Small intestine (tissue), 7 donors: ENCODE measurements around the gene KDM4B. TPM values are rescaled to one million over a fixed set of nuclear protein-coding genes. Genes with fewer than 3 reads are reported as not detected.

Source experiments
- DNase-seq, 2 donors: peaks; one replicate each; pipeline versions ENCODE4 v3.0.0 to v3.0.0-alpha.2; 2013
- FAIRE-seq: peaks from 2 replicates; lab custom pipeline; 2012; peaks lifted over from hg19 to GRCh38; lab: Jason Lieb, UNC
- H3K27ac ChIP-seq, 3 donors: one replicate each; pipeline ENCODE4 v1.5.1; 2013; ENCODE audit warnings: low read length in 2 of 3, mild to moderate bottlenecking in 2 of 3, control low read depth in 1 of 3, inconsistent platforms in 1 of 3, low read depth in 1 of 3, moderate library complexity in 1 of 3
- H3K27me3 ChIP-seq, 3 donors: one replicate each; pipeline ENCODE4 v1.6.1; 2013; ENCODE audit warnings: low read length in 3 of 3, inconsistent platforms in 1 of 3; ENCODE audit not compliant: control insufficient read depth in 3 of 3, insufficient read depth in 3 of 3
- H3K36me3 ChIP-seq, 3 donors: one replicate each; pipeline ENCODE4 v1.6.1; 2013; ENCODE audit warnings: low read length in 3 of 3, inconsistent platforms in 1 of 3, low read depth in 1 of 3, mild to moderate bottlenecking in 1 of 3, moderate library complexity in 1 of 3; ENCODE audit not compliant: control insufficient read depth in 3 of 3, insufficient read depth in 2 of 3
- H3K4me1 ChIP-seq, 3 donors: one replicate each; pipeline ENCODE4 v1.6.1; 2013; ENCODE audit warnings: low read length in 2 of 3, inconsistent platforms in 1 of 3, low read depth in 1 of 3, mild to moderate bottlenecking in 1 of 3, moderate library complexity in 1 of 3; ENCODE audit not compliant: control insufficient read depth in 3 of 3, insufficient read depth in 2 of 3
- H3K4me3 ChIP-seq, 3 donors: one replicate each; pipeline ENCODE4 v1.5.1; 2013; ENCODE audit warnings: low read length in 3 of 3, control low read depth in 1 of 3, inconsistent platforms in 1 of 3, low read depth in 1 of 3, mild to moderate bottlenecking in 1 of 3, moderate library complexity in 1 of 3
- H3K9me3 ChIP-seq, 2 donors: one replicate each; pipeline ENCODE4 v1.6.1; 2013; ENCODE audit warnings: low read depth in 1 of 2, low read length in 1 of 2; ENCODE audit not compliant: control insufficient read depth in 2 of 2, insufficient read depth in 1 of 2
- WGBS, 3 donors: extraction: QIAGEN DNeasy Blood & Tissue Kit; methylation state at CpG; one replicate each; pipeline ENCODE4 v1.1.7; 2013; 5-methylcytosine and 5-hydroxymethylcytosine counted together
- polyA plus RNA-seq, 4 donors: library from polyadenylated mRNA; stranded (reverse) in 3 of 4; unstranded in 1 of 4; fragments of 200-250 nt in 3 of 4; fragments of 120-200 nt in 1 of 4; gene quantifications; one replicate each; pipeline versions ENCODE4 v1.2.1 to v1.2.3, GENCODE V29; 2013
- donor health status: healthy with polysubstance abuse.
- donor health status: control.
- donor health status: control.
- donor health status: Bipolar disorder and iron deficiency.
- donor health status: healthy.

KDM4B gene
- polyA plus RNA-seq, 4 donors, result 8.1 to 12.0 (median 10.6) TPM

DNA sequence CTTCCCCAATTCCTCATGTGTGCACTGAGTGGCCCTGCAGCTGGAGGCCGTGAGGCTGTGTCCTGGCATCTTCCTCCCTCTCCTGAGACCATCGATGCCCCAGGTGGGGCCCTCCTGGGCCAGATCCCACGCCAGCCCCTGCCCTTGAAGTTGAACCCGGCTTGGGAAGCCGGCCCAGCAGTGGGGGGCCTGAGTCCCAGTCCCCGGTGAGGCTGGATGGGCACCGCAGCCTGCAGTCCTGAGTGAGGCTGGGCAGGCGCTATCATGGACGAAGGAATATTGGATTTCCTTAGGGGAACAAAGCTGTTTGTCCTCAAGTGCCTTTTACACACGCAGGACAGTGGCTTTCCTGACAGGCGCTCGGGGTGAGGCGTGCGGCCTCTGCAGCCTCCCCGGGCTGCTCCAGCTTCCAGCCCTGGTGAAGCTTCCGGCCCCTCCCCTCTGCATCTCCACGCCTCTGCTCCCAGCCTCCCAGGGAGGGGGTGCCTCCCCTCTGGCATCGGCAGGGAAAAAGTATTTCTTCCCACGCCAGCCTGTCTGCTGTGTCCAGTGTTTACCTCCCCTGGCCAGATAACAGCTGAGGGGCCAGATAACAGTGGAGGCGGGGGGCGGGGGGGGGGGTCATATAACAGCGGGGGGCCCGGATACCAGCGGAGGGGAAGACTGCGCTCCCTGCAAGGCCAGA is 159.5 kb downstream of the KDM4B start:
- Histone ChIP-seq H3K36me3 (peaks cover 0 to 43% (median 0%) of the 10 kb centered on the region in 3 donors), H3K4me3 (no peak overlapping the region), H3K9me3 (no peaks in the 10 kb centered on the region), H3K4me1 (peaks cover 0 to 16% (median 0%) of the 10 kb centered on the region in 3 donors), H3K27me3 (no peaks in the 10 kb centered on the region), H3K27ac (no peak overlapping the region)
- WGBS, 3 donors, result 56 to 87% (median 79%) methylated on average over 22 to 25 of the region's 25 CpGs
- no peak for FAIRE-seq
- peak in 1 of 2 donors; percentile 56 for DNase-seq

DNA sequence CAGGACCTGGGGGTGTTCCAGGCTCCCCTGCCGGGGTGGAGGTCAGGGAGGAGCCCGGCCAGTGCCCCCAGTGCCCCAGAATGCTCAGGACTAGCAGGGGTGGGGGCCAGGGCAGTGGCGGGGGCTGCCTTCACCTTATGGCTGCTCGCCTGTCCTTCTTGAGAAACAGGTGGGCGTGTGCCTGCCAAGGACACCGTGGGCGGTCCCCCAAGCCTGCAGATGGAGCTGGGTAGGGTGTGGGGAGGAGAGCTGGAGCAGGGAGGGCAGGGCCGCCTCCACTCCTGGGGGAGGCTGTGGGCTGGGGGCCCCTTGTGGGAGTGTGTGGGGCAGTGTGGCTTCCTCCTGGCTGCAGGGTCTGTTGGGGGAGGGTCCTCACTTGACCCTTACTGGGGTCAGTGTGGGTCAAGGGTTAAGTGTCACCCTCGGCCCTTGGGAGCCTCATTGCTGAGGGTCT is 160.1 kb downstream of the KDM4B start:
- Histone ChIP-seq H3K9me3 (no peaks in the 10 kb centered on the region), H3K36me3 (peaks cover 0 to 46% (median 0%) of the 10 kb centered on the region in 3 donors), H3K4me1 (peaks cover 0 to 16% (median 0%) of the 10 kb centered on the region in 3 donors), H3K4me3 (no peak overlapping the region), H3K27me3 (no peaks in the 10 kb centered on the region), H3K27ac (no peak overlapping the region)
- DNase-seq (peak in 1 of 2 donors; percentile 30), FAIRE-seq (no peak)
- 62 to 73% (median 67%) methylated on average over 7 to 9 of the region's 9 CpGs for WGBS, 3 donors

DNA sequence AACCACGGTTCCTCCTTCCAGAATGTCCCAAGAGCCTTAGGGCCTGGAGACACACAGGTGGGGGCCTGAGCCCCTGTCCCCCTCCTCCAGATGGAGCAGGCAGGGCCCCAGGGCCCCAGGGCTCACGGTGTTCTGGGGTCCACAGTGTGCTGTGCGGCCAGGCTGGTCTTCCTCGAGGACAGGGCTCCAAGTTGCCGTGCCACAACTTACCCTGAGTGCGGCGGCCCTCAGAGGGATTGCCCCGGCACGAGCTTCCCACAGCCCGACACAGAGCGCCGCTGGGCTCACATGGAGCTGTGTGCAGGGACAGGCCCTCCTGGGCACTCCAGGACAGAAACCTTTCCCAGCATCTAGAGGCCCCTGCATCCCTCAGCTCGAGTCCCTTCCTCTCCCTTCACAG is 160.8 kb downstream of the KDM4B start:
- no peak for DNase-seq
- peaks cover 0 to 16% (median 0%) of the 10 kb centered on the region in 3 donors for H3K4me1 ChIP-seq
- H3K4me3 ChIP-seq, result no peak overlapping the region
- WGBS, 3 donors, result 90 to 97% (median 94%) methylated on average over 13 of the region's 13 CpGs
- H3K27me3 ChIP-seq, result no peaks in the 10 kb centered on the region
- FAIRE-seq, result no peak
- H3K27ac ChIP-seq, result peak overlapping the region in 1 of 3 donors; percentile 83
- peaks cover 0 to 53% (median 0%) of the 10 kb centered on the region in 3 donors for H3K36me3 ChIP-seq
- no peaks in the 10 kb centered on the region for H3K9me3 ChIP-seq

DNA sequence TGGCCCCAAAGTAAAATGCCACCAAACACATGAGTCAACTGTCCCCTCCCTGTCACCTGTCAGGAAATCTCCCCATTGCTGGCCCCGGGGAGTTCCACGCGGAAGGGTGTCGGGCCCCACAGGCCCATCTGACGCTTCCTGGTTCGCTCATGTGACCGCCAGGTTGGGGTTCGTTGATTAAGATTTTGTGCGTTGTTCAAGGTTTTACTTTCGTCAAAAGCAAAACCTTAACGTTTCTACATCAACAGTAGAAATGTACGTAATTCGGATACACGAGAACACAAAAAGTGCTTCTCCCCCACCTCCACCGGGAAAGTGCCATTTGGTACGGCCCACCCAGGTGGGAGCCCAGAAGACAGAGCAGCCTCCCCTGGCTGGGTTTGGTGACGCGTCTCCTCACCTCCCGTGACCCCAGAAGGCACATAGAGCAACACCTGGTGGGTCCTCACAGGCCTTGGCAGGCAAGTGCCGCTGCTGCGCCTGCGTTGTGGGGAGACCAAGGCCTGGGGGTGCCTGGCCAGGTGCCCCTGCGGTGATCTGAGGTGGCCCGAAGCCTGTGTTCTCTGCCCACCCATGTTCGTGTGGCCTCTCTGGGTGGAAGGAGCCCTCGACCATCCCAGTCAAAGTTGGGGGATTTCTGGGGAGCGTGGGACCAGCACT is 161.6 kb downstream of the KDM4B start:
- WGBS, 3 donors, result 75 to 91% (median 77%) methylated on average over 26 to 27 of the region's 27 CpGs
- no peak overlapping the region for H3K4me3 ChIP-seq

DNA sequence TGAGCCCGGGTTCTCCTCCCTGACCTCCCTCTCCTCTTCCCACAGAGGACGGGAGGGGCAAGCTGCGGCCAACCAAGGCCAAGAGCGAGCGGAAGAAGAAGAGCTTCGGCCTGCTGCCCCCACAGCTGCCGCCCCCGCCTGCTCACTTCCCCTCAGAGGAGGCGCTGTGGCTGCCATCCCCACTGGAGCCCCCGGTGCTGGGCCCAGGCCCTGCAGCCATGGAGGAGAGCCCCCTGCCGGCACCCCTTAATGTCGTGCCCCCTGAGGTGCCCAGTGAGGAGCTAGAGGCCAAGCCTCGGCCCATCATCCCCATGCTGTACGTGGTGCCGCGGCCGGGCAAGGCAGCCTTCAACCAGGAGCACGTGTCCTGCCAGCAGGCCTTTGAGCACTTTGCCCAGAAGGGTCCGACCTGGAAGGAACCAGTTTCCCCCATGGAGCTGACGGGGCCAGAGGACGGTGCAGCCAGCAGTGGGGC is 162.2 kb downstream of the KDM4B start:
- FAIRE-seq (no peak), DNase-seq (no peak)
- Histone ChIP-seq H3K27ac (peak overlapping the region in 1 of 3 donors; percentile 83), H3K4me1 (peaks cover 0 to 16% (median 0%) of the 10 kb centered on the region in 3 donors), H3K36me3 (peaks cover 0 to 59% (median 3%) of the 10 kb centered on the region in 3 donors), H3K4me3 (no peak overlapping the region), H3K27me3 (no peaks in the 10 kb centered on the region), H3K9me3 (no peaks in the 10 kb centered on the region)
- WGBS, 3 donors, result 76 to 88% (median 82%) methylated on average over 19 to 21 of the region's 21 CpGs

More for the DNA sequence above, 161.6 kb downstream of the KDM4B start:
- Histone ChIP-seq H3K27me3 (no peaks in the 10 kb centered on the region), H3K27ac (peak overlapping the region in 2 of 3 donors; percentile 44 to 83), H3K4me1 (peaks cover 0 to 16% (median 0%) of the 10 kb centered on the region in 3 donors), H3K36me3 (peaks cover 0 to 55% (median 1%) of the 10 kb centered on the region in 3 donors), H3K9me3 (no peaks in the 10 kb centered on the region)
- FAIRE-seq (no peak), DNase-seq (no peak)

DNA sequence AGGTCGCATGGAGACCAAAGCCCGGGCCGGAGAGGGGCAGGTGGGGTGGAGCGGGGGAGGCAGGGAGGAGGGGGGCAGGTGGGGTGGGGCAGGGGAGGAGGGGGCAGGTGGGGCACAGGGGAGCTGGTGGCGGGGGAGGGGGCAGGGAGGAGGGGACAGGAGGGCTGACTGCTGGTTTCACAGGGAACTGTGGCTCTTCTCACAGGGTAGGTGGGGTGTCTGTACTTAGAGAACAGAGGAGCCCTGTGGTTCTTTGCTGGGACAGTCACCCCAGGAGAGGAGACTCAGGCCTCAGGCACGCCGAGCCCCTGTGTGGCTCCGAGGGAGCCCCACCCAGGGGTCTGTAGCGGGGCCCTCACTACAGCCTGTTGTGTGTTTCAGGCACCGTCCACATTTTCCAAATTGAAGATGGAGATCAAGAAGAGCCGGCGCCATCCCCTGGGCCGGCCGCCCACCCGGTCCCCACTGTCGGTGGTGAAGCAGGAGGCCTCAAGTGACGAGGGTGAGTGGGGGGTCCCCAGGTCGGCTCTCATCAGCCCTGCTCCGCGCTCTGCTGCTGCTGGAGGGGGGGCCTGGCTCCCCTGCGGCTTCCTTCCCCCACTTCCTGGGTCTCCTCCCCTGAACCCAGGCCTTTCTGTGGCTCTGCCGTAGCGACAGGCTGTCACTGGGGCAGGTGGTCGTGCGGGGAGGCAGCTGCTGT is 162.7 kb downstream of the KDM4B start:
- Histone ChIP-seq H3K4me1 (peaks cover 0 to 16% (median 0%) of the 10 kb centered on the region in 3 donors), H3K27me3 (no peaks in the 10 kb centered on the region), H3K36me3 (peaks cover 0 to 63% (median 7%) of the 10 kb centered on the region in 3 donors), H3K4me3 (no peak overlapping the region), H3K9me3 (no peaks in the 10 kb centered on the region), H3K27ac (no peak overlapping the region)
- no peak for DNase-seq
- WGBS, 3 donors, result 74 to 84% (median 76%) methylated on average over 22 to 25 of the region's 25 CpGs
- FAIRE-seq, result no peak

DNA sequence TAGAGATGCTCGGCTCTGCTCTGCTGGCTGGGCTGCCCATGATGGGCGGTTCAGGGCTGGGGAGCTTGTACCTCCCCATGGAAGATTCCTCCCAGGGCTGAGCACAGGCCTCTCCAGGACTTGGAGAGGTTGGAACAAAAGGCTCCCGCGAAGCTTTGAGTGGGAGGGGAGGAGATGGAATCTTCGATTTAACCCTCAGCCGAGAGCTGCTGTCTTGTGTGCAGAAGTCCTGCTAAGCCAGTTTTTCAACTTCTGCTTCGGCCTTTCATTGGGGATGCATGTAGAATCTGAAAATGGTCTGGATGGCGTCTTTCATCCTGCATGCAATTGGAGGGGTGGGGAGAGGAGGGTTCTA is 163.3 kb downstream of the KDM4B start:
- Histone ChIP-seq H3K27ac (no peak overlapping the region), H3K4me3 (no peak overlapping the region), H3K9me3 (no peaks in the 10 kb centered on the region), H3K4me1 (peaks cover 0 to 16% (median 0%) of the 10 kb centered on the region in 3 donors), H3K27me3 (no peaks in the 10 kb centered on the region), H3K36me3 (peaks cover 0 to 66% (median 7%) of the 10 kb centered on the region in 3 donors)
- 71 to 79% (median 79%) methylated on average over 8 of the region's 8 CpGs for WGBS, 3 donors
- DNase-seq (peak in 1 of 2 donors; percentile 38), FAIRE-seq (no peak)
